ENCODE data around the gene TAF5L.

DNA sequence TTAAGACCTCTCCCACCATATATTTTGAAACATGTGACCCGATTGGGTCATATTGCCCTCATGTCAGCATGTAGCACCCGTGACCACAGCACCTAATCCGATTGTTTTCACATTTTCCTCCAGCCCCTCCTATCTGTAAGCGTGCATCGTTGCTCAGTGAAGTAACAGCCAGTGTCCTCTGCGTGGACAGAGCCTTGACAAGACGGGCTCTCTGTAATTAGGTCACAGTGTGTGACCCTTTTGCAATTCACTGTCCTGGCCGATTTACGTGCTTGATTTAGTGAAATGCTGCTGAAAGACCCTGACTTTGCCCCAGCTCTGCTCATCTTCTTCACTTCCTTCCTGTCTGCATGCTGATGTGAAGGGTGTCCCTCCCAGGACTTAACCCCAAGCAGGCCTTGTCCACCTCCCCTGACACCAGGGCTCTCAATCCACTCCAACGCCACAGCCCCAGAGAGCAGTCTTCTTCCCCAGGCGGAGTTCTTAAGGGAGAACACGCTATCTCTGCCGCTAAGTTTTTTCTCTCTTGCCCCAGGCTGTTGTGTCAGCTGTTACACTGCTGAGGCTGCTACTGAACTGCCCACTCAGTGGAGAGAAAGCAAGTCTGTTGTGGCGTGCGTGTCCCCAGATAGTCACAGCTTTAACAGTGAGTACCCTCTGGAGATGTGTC lies 19.5 kb upstream of the TAF5L start:
- TF ChIP-seq, protein P1, sequence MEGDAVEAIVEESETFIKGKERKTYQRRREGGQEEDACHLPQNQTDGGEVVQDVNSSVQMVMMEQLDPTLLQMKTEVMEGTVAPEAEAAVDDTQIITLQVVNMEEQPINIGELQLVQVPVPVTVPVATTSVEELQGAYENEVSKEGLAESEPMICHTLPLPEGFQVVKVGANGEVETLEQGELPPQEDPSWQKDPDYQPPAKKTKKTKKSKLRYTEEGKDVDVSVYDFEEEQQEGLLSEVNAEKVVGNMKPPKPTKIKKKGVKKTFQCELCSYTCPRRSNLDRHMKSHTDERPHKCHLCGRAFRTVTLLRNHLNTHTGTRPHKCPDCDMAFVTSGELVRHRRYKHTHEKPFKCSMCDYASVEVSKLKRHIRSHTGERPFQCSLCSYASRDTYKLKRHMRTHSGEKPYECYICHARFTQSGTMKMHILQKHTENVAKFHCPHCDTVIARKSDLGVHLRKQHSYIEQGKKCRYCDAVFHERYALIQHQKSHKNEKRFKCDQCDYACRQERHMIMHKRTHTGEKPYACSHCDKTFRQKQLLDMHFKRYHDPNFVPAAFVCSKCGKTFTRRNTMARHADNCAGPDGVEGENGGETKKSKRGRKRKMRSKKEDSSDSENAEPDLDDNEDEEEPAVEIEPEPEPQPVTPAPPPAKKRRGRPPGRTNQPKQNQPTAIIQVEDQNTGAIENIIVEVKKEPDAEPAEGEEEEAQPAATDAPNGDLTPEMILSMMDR (IDR thresholded peaks at IDR 0.05), result no peak
- TF ChIP-seq POLR2AphosphoS5 (IDR thresholded peaks at IDR 0.05; ENCODE audit: insufficient read depth in 1 of 2, low read depth in 1 of 2), result no peak

Data from vagina (tissue), 2 donors.